Right lobe of liver (tissue), 6 donors: Measurements from ENCODE around the gene IRAK3. TPM values are rescaled to one million over a fixed set of nuclear protein-coding genes. Genes with fewer than 3 reads are reported as not detected.

ENCODE experiments used
- ATAC-seq, 4 donors: fragments of 200-7000 bp; cut with Tn5 transposase; one replicate each; pipeline ENCODE4 v1.9.1; 2020; ENCODE audit warnings: mild to moderate bottlenecking in 4 of 4, moderate library complexity in 4 of 4
- DNase-seq, 3 donors: peaks; one replicate each; pipeline ENCODE4 v3.0.0-alpha.2; 2020
- H3K27ac ChIP-seq, 3 donors: fragments of 200-600 bp; one replicate each; pipeline ENCODE4 v1.8.0; 2022
- H3K27me3 ChIP-seq, 2 donors: fragments of 200-600 bp; one replicate each; pipeline ENCODE4 v1.8.0; 2022
- H3K36me3 ChIP-seq, 4 donors: fragments of 200-600 bp; sonication (generic) in 1 of 4; one replicate each; pipeline versions ENCODE4 v1.5.1 to v1.8.0; 2017 to 2022; ENCODE audit warnings: control low read depth in 1 of 4
- H3K4me1 ChIP-seq, 4 donors: fragments of 200-600 bp; sonication (generic) in 1 of 4; one replicate each; pipeline versions ENCODE4 v1.5.1 to v1.8.0; 2017 to 2022; ENCODE audit warnings: control low read depth in 1 of 4
- H3K4me3 ChIP-seq, 3 donors: fragments of 200-600 bp; one replicate each; pipeline ENCODE4 v1.8.0; 2022
- H3K9me3 ChIP-seq, 4 donors: fragments of 200-600 bp; sonication (generic) in 1 of 4; one replicate each; pipeline versions ENCODE4 v1.5.1 to v1.8.0; 2017 to 2022; ENCODE audit warnings: control low read depth in 1 of 4
- POLR2A ChIP-seq: fragments of 450-650 bp; IDR thresholded peaks from one replicate; pipeline ENCODE4 v1.6.1; 2017; ENCODE audit warnings: antibody characterized with exemption, mild to moderate bottlenecking
- WGBS: methylation state at CpG from one replicate; pipeline ENCODE4 v1.1.6; 2018; ENCODE audit warnings: low coverage, low lambda C conversion rate; ENCODE audit not compliant: insufficient coverage; ENCODE audit errors: missing lambda C conversion rate; 5-methylcytosine and 5-hydroxymethylcytosine counted together
- intact Hi-C, 2 donors: fragments of 100-400 bp; cut with DNase I; formaldehyde crosslinking; loops; one replicate each; pipeline versions ENCODE4 v1.11.2 to v1.14.1; 2022
- total RNA-seq, 6 experiments: library from RNA; depleted of rRNA in 2 of 6; stranded (reverse); fragments of >200 nt in 2 of 6; fragmentation: NEBNext Ultra II Directional in 3 of 6; extraction: Animal tissue kit (Norgen Biotek cat#: 25700) in 3 of 6; gene quantifications; one replicate each; pipeline versions ENCODE4 v1.1.0 to v1.2.4, GENCODE V29; 2016 to 2023
- TF ChIP-seq, protein P1 (sequence below), 4 donors: fragments of 200-600 bp in 3 of 4; fragments of 450-650 bp in 1 of 4; IDR thresholded peaks; one replicate each; pipeline versions ENCODE4 v1.5.1 to v1.8.0; 2016 to 2022; ENCODE audit warnings: antibody characterized with exemption in 4 of 4, mild to moderate bottlenecking in 2 of 4
- donor health status: DM: no; HTN: yes; CAD: no.
- donor health status: DM: no; HTN: no; CAD: no.
- donor health status: DM: no; HTN: no; CAD: no.
- donor health status: DM: no; HTN: yes; CAD: no.
- donor health status: DM: no; HTN: yes; CAD: no.

IRAK3 gene
- total RNA-seq, 6 experiments from 2014 or later: 1.3 to 7.0 (median 3.5) TPM

DNA sequence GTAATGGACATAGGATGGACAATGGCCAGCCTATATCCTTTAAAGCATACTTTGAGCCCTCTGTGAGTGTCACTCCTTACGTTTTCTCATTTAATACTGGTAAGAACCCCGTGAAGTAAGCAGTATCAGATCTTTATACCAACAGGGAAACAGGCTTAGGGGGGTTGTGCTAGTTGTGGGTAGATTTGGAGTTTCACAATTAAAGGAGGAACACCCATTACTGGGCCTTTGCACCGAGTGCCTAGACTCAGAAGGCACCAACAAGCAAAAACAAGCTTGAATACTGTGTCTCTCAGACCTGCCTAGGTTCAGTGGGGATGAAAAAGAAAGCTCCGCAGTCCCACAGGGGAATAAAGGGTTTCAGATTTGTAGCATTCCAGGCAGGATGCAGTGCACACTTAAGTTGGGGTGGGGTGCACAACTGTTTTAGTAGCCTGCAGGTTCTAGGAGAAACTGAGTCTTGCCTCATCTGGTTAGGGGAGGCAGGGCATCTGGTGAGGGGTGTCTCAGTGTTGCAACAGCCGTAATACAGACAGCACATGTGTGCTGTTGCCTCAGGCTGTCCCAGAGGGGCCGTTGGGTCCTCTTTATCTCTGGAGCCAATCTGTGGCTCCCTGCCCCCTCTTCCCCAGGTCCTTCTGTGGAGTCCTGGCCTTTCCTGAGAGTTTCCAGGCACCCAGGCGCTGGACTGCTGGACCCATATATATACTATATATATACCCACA, 51.2 kb downstream of the IRAK3 start:
- no peak overlapping the region for H3K27ac ChIP-seq
- no peak for DNase-seq
- intact Hi-C loops: no loop called here
- ATAC-seq: peak in 3 of 4 donors; percentile 22 to 33 (median 27)
- no peaks in the 10 kb centered on the region for H3K36me3 ChIP-seq
- H3K9me3 ChIP-seq: no peaks in the 10 kb centered on the region
- H3K4me1 ChIP-seq: no peaks in the 10 kb centered on the region
- TF ChIP-seq, protein P1, sequence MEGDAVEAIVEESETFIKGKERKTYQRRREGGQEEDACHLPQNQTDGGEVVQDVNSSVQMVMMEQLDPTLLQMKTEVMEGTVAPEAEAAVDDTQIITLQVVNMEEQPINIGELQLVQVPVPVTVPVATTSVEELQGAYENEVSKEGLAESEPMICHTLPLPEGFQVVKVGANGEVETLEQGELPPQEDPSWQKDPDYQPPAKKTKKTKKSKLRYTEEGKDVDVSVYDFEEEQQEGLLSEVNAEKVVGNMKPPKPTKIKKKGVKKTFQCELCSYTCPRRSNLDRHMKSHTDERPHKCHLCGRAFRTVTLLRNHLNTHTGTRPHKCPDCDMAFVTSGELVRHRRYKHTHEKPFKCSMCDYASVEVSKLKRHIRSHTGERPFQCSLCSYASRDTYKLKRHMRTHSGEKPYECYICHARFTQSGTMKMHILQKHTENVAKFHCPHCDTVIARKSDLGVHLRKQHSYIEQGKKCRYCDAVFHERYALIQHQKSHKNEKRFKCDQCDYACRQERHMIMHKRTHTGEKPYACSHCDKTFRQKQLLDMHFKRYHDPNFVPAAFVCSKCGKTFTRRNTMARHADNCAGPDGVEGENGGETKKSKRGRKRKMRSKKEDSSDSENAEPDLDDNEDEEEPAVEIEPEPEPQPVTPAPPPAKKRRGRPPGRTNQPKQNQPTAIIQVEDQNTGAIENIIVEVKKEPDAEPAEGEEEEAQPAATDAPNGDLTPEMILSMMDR (IDR thresholded peaks at IDR 0.05): no peak
- no peak for TF ChIP-seq POLR2A
- WGBS: 32% methylated on average over 4 of the region's 7 CpGs
- peaks cover 0 to 6% of the 10 kb centered on the region in 2 donors for H3K27me3 ChIP-seq
- H3K4me3 ChIP-seq: no peak overlapping the region

DNA sequence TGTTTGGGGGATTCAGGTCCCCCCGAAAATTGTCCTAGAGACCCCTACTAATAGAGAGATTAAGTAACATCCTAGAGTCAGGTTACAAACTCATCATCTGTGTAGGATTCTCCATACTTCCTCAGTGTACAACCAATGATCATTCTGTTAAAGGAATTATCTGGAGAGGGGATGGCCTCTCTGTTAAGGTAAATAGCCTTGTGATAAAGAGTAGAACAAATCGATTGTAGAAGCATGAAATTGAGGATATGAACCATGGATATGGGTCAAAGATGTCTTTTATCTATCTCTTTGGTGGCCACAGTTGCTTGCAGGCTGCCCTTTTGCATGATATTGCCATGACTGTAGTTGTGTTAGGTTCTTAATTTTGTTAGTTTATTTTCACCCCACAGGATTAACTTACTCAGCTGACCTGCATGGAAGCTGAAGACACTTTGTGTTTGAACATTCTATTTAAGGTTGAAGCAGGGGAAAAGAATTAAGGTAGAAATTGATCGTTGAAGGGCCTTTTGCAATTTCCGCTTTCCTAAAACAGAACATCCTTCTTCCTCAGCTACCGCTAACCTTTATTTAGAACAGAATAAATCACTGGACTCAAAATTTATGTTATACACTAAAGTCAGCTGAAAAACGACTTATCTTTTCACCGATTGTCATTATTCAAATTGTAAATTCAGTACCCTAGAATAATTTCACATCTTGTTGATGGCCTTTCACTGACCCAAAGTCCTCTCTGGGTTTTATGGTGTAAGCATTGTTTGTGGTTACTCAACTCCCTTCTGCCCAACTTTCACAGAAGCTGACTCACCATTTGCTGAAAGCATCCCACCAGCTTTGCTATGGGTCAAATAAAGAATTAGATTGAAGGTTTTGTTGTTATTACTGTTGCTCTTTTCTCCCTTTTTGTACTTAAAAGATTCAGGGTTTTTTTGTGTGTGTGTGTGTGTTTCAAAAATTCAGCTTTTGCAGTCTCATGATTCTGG, 52.3 kb downstream of the IRAK3 start:
- no peak overlapping the region for H3K4me3 ChIP-seq
- intact Hi-C loops: no loop called here
- peak in 3 of 4 donors; percentile 65 to 93 (median 87) for ATAC-seq
- TF ChIP-seq POLR2A: no peak
- TF ChIP-seq, protein P1 (IDR thresholded peaks at IDR 0.05): no peak
- no peaks in the 10 kb centered on the region for H3K9me3 ChIP-seq
- H3K27ac ChIP-seq: no peak overlapping the region
- no peaks in the 10 kb centered on the region for H3K27me3 ChIP-seq
- DNase-seq: no peak
- H3K4me1 ChIP-seq: no peaks in the 10 kb centered on the region
- whole genome bisulfite sequencing: 51% methylated on average over 7 of the region's 7 CpGs
- H3K36me3 ChIP-seq: no peaks in the 10 kb centered on the region

DNA sequence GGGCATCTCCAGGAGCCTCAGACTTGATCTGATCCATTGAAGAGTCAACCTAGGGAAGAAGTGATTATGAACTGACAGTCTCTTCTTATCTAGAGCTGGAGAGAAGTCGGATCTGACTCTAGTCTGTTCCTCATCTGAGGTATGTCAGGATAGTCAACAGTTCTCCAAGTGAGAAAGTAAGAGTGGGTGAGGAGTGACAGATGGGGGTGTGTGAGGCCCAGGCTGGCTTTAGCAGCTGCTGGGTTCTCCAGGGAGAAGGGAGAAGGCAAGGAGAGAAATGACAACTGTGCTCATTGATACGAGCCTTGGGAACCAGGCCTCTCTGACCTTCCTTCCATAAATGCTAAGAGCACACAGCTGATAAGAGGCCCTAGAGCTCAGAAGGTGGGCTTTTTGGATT, 53.3 kb downstream of the IRAK3 start:
- intact Hi-C loops: no loop called here
- no peak for TF ChIP-seq POLR2A
- TF ChIP-seq, protein P1 (IDR thresholded peaks at IDR 0.05): no peak
- Histone ChIP-seq H3K27ac (no peak overlapping the region), H3K27me3 (no peaks in the 10 kb centered on the region), H3K9me3 (no peaks in the 10 kb centered on the region), H3K4me3 (no peak overlapping the region), H3K36me3 (no peaks in the 10 kb centered on the region), H3K4me1 (no peaks in the 10 kb centered on the region)
- DNase-seq: no peak
- WGBS: 61% methylated on average over 2 of the region's 2 CpGs
- ATAC-seq: no peak

DNA sequence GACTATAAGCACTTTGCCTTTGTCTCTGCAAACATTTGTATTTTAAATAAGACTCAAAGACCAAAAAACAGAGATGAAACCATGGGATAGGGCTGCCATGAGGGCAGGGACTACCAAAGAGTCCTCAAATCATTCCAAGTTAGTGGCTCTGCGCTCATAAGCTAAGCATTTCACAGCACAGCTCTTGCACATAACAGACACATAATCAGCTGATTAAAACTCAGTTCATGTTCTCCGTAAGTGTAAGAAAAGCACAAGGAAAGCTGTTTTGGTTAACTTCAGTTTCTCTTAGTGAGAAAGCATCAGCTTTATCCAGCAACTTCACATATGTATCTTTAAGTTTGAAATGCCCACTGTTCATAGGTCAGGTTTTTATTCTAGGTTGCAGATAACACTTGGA, 54.9 kb downstream of the IRAK3 start:
- Histone ChIP-seq H3K4me1 (no peaks in the 10 kb centered on the region), H3K27ac (no peak overlapping the region), H3K4me3 (no peak overlapping the region), H3K9me3 (no peaks in the 10 kb centered on the region), H3K27me3 (no peaks in the 10 kb centered on the region), H3K36me3 (peaks cover 0 to 4% (median 0%) of the 10 kb centered on the region in 4 donors)
- ATAC-seq (no peak), DNase-seq (no peak)
- TF ChIP-seq, protein P1 (IDR thresholded peaks at IDR 0.05): no peak
- TF ChIP-seq POLR2A: no peak
- intact Hi-C loops: no loop called here
- WGBS: 84% methylated on average over 2 of the region's 2 CpGs
